ENCODE results near the gene WDR7.
A peak's percentile ranks its signal among the peaks of the same experiment; 100 is the strongest.

The WDR7 gene

DNA sequence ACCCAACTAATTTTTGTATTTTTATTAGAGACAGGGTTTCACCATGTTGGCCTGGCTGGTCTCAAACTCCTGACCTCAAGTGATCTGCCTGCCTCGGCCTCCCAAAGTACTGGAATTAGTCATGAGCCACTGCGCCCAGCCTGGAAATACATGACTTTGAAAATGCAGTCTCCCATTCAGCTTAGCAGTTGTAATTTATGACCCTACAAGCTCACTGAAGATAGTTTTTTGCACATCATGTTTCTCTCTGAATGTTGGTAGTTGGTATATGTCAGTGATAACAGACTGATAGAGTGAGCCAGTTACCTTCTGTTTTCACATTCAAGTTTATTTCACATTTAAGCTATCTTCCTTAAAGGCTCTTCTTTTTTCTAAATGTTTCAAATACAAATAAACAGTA lies 7.1 kb downstream of the WDR7 start:
- DNase-seq: no peak

DNA sequence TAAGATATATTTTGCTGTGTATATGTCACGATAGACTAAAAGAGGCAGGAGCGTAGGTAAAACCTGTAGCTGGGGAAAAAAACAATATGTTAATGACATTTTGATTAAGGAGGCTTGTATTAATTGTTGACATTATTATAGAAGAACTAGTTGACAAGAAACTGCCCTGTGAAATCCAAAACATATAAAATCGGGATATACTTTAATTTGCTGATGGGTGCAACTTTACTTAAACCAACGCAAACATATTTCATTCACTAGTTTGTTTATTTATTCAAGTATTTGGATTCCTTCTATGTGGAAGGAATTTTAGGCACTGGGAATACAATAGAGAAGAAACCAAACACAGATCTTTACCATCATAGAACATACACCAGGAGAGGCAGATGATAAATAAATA lies 8.0 kb downstream of the WDR7 start:
- DNase-seq: no peak

DNA sequence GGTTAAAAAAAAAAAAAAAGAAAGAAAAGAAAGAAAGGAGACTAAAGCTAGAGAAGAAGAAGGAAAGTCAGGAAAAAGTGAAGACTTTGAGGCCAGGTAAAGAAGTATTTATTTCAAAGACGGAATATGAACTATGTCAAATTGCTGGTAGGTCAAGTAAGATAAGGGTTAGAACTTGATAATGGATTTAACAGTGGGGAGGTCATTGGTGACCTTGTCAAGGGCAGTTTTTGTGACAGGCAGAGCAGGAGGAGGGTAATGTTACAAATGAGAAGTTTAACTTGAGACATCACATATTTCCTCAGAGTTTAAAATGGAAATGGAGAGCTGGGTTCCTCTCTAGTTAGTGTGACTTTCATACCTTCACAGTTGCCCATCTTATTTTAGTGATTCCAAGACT lies 9.5 kb downstream of the WDR7 start:
- DNase-seq: no peak

DNA sequence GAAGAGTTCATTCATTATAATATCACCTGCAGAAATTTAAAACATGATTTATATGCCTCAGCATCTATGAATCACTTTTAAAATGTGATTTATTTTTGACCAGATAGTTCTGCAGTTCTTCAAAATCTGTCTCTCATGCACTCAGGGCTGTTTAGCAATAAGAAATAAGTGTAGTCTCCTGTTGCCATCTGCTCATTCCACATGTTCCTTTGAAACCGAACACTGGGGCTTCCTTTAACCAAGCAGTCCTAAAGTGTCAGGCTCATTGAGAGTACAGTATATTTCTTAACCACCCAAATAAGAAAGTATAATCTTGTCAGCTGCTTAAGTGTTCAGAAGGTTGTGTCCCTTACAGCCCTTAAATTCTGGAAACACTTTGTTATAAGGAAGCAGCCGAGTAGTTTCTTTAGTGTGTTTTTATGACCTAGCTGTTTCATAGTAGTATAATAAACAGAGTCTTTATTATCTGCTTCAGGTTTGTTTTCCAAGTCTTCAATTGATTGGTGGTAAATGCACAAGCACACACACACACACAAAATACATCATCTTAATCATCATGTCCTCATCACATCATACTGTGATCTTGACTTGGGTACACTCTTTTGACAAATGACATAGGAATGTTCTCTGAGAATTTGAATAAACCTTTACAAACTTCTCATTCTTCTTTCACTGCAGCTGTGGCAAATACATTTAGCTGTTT lies 10.4 kb downstream of the WDR7 start:
- peak; percentile 63 for DNase-seq

DNA sequence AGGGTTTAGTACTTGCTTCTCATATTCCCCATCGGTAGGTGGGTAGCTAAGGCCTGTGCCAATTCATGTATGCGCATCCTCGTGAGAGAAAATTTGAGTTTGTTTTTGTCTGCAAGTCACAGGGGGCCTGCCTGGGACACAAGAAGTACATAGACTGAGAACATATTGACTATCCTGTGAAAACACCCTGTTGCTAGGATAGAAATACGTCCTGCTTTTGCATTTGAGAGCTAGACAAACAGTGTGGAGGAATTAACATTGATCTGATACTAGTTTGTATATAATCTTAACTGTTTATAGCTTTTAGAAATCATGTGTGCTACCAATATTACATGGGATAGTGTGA lies 10.9 kb downstream of the WDR7 start:
- peak; percentile 32 for DNase-seq

DNA sequence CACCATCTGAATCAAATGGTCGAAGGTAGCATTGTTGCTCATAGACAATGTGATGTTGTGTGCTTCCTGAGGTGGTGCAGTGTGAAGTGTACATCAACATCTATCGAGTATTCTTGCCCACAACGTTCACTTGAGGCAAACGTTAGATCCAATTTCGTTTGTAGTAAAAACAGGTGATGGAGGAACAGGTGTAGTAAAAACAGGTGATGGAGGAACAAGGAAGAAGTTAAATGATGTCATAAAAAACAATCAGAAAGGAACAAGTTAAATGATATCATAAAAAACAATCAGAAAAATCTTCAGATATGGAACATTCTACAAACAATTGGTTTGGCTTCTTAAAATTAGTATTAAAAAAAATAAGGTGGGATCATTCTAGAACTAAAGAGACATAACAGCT lies 11.3 kb downstream of the WDR7 start:
- DNase-seq: no peak

DNA sequence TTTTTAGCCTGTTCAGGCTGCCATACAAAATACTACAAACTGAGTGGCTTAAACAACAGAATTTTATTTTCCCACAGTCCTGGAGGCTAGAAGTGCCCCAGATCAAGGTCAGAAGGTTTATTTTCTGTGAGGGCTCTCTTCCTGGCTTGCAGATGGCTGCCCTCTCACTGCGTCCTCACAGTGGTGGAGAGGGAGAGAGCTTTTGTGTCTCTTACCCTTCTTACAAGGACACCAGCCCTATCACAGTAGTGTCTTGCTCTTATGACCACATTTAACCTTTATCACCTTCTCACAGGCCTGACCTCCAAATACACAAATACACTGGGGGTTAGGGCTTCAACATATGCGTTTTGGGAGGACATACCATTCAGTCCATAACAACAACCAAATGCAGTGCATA lies 11.7 kb downstream of the WDR7 start:
- no peak for DNase-seq

DNA sequence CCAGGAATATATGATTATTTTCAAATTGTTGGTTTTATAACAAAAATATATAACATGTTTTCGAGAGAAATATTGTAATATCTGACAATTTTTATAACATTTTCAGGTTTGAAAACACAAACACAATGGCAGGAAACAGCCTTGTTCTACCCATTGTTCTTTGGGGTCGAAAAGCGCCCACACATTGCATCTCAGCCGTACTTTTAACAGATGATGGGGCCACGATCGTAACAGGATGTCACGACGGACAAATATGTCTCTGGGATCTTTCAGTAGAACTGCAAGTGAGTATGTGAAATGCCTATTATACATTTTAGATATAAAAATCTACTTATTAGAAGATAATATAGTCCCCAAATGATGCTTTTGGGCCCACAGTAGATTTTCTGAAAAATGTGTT lies 21.2 kb downstream of the WDR7 start:
- DNase-seq: no peak

DNA sequence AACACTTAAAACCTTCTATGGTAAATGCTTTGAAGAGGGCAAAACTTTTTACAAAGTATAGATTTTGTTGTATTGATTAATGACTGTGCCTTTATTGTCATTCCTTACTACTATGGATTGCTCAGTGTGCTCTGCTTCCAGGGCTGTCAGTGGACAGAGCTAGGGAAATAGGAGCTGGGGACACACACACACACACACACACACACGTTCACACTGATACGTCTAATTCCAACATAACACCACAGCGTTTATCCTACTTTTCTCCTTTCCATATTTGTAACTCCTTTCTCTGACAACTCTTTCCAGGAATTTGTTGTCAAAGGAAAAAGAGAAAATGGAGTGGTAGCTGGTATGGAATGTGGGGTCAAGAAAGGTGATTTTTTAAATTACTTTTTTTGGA lies 21.8 kb downstream of the WDR7 start:
- no peak for DNase-seq

DNA sequence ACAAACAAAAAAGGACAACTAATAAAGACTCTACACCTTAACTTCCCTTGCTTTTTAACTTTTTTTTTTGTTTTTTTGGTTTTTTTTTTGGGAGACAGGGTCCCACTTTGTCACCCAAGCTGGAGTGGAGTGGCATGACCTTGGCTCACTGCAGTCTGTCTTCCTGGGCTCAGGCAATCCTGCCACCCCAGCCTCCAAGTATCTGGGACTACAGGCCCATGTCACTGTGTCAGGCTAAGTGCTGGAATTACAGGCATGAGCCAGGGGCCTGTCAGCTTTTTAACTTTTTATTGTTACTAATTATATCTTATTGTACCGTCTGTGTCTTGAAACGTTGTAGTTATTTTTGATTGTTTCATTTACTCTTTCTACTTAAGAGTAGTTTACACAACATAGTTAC lies 25.5 kb downstream of the WDR7 start:
- no peak for DNase-seq

DNA sequence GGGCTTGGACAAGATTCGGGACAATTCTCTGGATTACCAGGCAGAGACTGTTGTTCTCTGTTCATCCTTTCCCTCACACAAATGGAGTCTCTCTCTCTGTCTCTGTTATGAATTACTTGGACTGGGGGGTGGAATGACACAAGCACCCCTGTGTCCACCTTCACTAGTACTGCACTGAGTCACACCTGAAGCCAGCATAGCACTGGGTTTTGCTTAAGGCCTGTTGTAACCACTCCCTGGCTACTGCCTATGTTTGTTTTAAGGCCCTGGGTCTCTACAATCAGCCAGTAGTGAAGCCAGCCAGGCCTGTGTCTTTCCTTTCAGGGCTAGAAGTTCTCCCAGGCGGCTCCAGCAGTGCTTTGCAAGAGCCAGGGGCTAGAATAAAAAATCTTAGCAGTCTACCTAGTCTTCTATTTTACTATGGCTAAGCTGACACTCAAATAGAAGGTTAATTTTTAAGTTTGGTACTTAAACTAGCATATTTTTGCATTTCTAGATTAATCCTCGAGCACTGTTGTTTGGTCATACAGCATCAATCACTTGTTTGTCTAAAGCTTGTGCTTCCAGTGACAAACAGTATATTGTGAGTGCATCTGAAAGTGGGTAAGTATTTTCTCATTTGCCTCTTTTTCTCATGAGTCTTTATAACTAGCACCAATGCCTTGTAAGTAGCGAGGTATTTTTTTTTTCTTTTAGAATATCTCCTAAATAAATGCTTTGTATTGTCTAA lies 27.8 kb downstream of the WDR7 start:
- no peak for DNase-seq

DNA sequence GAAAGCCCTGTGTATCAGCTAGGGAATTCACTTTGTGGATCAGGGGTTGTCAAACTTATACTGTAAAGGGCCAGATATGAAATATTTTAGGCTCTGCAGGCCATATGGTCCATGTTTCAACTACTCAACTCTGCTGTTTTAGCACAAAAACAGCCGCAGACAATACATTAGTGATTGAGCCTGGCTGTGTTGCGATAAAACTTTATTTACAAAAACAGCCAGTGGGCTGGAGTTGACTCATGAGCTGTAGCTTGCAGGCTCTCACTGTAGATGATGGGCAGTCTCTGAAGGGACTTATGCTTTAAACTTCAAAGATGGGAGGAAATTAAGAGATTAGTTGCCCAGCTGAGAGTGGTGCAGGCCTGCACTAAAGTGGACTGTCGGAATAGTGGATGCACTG lies 33.1 kb downstream of the WDR7 start:
- no peak for DNase-seq

DNA sequence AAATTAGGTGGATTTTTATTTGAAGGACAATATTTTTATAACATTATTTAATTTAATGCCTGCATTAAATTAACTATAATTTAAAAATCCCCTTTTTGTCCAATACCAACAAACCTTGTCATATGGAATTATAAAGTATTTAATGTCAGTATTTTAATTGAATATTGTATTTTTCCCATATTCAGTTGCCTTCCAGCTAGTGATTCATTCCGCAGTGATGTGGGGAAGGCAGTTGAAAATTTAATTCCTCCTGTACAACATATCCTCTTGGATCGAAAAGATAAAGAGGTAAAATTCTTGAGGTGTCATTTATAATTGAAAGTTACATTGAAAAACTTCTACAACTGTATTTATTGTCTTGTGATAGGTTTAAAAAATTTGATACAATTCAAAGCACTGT lies 40.4 kb downstream of the WDR7 start:
- no peak for DNase-seq

DNA sequence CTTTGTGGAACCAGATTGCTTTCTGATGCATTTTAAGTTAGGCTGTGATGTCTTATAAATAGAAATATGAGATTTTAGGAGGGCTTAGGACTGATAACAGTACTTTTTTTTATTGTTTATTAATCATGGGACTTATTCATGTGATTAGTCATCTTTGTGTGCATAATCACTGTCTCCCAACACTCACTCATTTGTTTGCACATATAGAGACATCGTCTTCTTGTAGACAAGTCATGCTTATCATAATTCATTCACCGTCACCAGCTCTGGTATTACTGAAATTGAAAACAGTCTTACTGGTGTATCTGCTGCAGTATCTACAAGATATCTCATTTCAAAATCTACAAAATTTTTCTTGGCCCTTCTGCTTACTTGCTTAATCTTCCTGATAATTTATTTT lies 45.8 kb downstream of the WDR7 start:
- no peak for DNase-seq

DNA sequence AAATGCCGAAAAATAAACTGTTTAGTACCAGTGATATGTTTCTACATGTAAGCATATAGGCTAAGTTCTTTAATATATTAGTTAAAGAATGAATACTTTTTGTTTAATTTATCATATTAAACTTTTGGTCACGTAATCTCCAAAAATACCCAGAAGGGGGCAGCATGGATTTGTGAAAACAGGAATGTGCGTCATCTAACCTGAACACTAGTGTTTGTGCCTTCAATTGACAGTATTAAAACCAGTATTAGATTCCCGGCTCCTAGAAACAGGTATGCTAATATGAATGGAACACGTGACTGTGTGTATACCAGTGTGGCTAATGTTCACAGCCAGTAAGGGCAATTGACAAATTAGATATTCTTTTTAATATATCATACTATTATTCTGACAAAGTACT lies 51.8 kb downstream of the WDR7 start:
- DNase-seq: peak; percentile 82

DNA sequence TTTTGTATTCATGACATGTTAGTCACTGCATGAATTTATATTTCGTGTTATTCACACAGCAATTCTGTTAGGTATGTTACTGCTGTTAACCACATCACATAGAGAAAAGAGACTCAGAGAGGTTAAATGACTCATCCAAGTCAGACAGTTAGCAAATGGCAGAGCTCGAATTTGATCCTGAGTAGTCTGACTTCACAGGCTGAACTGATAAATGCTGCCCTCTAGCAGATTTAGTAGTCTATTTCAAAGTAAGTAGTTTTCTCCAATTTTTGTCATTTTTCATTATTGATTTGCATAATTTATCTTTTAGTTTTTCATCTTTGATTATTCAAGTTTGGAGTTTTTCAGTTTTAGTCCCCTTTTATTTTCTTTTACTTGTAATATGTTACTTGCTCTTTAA lies 58.3 kb downstream of the WDR7 start:
- peak; percentile 90 for DNase-seq

DNA sequence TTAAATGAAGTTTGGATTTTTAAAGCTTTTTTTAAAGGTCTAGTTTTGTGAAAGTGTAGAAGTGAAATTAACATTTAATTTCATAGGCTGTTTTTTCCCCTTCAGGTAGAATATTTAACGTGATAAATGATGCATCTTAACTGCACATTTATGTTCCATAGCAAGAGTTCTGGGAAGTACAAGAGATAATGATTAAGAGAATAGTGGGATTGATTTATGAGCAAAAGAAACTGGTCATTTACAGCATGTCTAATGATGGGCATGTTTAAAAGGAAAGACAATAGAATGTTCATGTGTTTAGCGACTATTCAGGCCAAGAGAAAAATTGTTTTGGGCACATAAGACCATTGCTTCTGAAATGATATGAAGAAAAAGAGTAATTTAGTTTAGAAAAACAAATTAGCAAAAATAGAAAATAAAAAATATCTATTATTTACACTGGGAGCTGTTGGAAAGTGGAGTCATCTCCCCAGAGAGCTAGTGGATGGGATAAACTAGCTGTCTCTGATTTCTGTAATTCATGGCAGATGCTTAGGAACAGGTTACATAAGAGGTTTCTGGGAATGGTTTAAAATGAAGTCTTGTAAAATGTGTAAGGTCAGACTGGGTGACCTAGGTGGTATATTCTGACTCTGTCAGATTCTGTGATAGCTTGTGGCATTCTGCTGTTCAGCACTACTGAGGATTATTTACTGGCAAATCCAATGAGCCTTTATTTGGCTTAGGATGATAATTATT lies 60.7 kb downstream of the WDR7 start:
- peak; percentile 92 for DNase-seq

DNA sequence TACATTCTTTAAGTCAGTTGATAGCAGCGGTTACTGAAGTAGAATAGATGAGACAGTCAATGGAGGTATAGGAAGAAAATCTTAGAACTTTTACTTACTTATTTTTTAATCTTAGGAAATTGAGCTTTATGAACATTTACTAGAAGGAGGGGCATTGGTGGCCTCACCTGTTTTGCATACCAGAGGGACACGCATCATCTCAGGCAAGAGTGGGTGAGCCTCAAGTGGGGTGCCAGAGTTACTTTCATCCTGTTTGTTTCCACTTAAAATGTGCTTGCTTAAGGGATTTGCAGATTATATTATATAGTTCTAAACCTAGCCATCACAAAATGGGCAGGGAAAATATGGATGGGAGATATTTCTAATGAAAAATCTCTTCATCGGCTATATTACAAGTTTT lies 61.6 kb downstream of the WDR7 start:
- peak; percentile 21 for DNase-seq

DNA sequence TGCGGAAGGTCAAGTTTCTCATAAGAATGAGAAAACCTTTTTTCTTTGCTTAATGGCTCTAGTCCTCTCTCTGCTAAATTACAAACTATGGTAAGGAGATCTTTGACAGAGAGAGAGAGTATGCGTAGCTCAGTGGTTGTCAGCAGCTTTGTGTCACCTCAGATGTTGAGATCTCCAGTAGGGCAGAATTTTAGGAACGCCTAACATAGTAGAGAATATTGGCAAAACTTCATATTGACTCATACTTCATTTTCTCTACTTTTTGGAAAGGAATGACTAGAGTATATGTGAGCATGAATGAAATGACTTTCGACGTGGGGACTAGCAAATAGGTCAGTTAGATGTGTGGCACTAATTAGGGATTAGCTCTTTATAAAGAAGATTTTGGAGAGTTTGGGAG lies 64.0 kb downstream of the WDR7 start:
- no peak for DNase-seq

DNA sequence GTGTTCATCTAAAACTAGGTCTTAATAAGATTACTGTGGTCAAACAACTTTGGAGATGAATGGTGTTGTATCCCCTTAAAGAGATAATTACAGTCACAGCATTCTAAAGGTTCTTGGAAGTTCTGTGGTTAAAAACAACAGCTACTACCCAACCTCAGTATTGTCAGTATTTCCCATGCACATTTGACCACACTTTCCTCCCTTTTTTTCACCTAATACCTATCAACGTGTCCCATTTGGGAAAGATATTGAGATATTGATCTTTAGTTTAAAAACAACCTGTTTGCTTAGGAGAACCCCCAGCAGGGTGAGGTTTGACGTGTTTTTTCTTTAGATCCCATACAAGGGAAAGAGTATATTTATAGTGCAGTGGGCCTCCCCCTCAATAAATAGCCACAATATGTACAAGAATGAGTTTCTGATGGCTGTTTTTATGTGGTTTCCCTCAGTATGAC lies 65.6 kb downstream of the WDR7 start:
- DNase-seq: no peak

DNA sequence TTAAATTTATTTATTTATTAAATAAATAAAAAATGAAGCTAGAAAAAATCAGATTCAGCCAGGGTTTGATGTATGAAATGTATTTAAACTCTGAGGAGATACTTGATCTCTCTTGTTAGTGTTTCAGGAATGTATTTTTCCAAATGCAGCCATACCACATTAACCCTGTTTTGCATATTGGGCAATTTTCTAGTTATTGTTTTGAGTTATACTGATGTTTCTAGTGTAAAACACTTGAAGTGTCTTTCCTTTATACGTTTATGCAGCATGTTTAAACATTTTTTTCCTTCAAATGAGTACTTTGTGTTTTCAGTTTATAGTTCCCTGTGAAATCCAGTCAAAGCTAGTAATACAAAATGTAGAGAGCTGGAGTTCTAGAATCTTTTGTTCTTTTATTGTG lies 69.9 kb downstream of the WDR7 start:
- no peak for DNase-seq

DNA sequence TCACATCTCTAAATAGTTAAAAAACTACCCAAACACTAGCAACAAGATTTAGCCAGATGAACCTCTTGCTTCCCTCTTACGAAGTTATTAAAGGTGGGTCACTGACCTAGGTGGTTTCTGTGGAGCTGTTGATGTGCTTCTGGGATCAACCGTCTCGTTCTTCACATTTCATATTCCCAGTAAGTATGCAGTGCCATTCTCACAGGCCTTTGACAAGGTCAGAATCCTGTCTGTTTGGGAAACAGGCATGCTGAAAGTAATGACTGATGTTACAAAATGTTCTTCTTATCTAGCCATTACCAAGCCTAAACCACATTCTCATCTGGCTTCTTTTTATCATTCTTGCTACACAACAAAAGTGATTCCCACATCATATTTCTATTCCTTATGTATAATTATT lies 70.3 kb downstream of the WDR7 start:
- no peak for DNase-seq

DNA sequence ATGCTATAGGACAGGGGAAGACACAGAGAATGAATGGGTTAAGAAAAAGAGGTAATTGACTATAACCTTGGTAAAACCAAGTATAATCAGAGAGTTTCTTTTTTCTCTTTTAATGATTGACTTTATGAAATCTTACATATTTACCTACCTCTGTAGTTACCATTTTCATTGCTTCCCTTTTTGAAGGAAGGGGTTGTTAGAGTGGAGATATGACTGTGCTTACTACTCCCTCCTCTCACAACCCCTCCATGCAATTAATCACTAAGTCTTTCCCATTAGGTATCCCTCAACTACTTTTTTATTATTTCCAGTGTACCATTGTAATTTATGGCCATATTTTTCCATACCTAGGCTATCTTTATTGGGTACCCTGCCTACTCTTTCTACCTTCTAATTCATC lies 71.4 kb downstream of the WDR7 start:
- no peak for DNase-seq

DNA sequence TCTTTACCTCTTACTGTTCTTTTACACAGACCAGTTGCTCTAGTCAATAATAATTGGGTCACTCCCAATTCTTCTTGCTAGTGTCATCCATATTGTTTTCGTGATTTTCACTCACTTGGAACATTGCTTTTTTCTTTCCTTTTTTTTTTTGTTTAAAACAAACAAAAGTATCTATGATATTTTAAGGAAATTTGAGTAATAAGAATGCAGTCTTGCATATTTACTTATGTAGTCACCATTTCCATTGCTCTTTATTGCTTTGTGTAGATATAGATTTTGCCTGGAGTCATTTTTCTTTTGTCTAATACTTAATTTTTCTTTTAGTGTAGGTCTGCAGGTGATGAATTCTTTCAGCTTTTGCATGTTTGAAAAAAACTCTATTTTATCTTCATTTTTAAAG lies 71.9 kb downstream of the WDR7 start:
- DNase-seq: no peak

Data from NCI-H69 (cell line).